HG03045 (cell line): ENCODE data around the gene PSMB9.

ENCODE experiments used
- ATAC-seq: cut with Tn5 transposase; IDR thresholded peaks from one replicate; pipeline ENCODE4 v1.9.1; 2021; ENCODE audit warnings: mild to moderate bottlenecking, moderate library complexity; ENCODE audit not compliant: unreplicated experiment

Gene PSMB9

GRCh38 chr6:32838114-32838958 is 15.7 kb upstream of the PSMB9 start, which contains the start of gene TAP2:
TSS of gene TAP2 (minus strand) at chr6:32838739. CDS start at chr6:32838233, 506 bp downstream.
- ATAC-seq: peak; percentile 77

GRCh38 chr6:32839356-32839755 is 14.6 kb upstream of the PSMB9 start:
- ATAC-seq: no peak

DNA sequence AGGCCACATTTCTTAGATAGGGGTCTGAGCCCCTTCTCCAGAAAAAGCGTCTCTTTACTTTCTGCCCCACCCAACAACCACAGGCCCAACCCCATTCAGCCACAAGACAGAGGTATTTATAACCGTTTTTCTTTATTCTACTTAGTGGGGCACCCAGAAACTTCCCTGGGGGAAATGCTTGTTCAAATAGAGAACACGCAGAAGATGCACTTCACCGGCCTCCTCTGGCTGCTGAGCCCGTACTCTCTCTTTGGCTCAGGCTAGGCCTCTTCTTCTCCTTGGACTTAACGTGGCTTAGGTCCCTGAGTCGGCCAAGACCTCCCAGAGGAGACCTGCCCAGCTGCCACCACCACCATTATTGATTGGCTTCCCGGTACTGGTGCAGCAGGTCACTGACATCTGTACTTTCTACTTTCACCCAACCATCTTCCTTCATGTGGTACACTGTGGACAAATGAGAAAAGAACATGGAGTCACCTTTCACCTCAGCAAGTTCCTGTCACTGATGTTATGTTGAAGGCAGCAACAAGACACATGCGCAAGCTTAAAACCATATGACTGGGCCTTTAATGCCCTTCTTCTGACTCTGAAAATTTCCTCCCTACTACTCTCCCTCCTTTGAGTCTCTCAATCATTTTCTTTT is 13.3 kb upstream of the PSMB9 start:
- ATAC-seq: no peak

DNA sequence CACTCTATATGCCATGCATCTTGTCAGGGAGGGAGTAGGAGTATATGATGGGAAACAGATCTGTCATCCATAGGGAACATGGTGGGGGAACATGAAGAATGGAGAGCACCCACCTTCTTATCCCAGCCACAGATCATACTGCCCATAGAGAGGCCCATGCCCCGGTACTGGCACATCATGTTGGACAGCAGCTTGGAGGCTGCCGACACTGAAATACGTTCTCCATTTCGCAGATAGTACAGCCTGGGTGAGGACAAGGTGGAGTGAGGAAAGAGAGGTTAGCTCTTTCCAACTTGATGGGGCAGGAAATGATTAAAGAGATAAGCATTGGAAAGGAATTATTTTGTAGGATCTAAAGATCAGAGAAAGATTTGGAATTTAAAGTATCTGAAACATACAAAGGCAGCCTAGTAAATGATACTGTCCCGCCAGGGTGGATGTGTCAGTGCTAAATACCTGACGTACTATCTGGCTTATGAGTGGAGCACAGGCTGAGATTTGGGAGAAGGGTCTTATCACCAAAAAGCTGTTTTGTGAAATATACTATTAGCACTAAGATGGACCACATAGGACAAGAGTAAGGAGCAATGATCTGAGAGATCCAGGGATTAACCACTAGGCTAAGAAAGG is 11.9 kb upstream of the PSMB9 start:
- ATAC-seq: no peak

- ATAC-seq: no peak
These were observed 11.3 kb upstream of the PSMB9 start for GRCh38 chr6:32842690-32843089.

GRCh38 chr6:32843331-32843978 is 10.5 kb upstream of the PSMB9 start:
- ATAC-seq: no peak

DNA sequence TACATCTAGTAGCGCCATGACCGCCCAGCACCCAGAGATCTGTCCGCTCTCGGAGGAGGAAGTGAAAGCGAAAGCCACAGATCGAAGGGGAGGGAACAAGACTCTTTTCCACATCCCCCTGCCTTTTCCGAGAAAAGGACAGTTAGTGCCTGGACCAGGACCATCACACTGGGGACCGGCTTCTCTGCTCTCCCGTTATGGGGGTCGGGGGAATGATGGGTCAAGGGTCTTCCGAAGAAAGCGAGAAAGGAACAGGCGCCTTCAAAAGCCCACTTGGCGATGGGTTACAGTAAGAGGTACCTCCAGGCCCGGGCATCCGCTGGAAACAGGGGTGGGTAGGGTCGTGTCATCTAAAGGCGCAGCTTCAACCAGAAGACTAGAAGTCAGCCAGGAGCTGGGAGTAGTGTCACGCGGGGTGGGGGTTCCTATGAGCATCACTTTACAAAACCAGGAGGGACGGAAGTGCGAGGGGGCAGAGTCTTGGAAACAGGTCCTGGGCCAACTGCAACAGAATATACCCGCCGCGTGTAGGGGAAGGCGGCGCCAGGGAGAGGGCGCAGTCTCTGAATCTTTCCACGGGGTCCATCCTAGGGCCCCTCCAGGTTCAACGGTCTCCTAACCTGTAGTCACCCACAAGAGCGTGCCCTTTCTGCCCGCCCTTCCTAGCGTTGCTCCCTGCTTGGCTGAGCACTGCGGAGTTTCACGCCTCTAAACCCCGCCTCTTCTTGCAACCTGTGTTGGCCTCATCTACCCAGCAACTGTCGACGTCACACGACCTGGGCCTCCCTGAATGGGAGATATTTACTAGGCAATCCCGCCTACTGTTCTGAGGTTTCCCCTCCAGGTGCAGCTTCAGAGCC is 9.8 kb upstream of the PSMB9 start, which contains the start of gene PSMB8:
Gene PSMB8, minus strand, starts transcription at position 69 of the 860 bp plus-strand sequence. Its CDS starts 51 bp downstream, at position 18.
- peak; percentile 67 for ATAC-seq

- ATAC-seq: no peak
These were observed 9.1 kb upstream of the PSMB9 start for GRCh38 chr6:32844839-32845383.

DNA sequence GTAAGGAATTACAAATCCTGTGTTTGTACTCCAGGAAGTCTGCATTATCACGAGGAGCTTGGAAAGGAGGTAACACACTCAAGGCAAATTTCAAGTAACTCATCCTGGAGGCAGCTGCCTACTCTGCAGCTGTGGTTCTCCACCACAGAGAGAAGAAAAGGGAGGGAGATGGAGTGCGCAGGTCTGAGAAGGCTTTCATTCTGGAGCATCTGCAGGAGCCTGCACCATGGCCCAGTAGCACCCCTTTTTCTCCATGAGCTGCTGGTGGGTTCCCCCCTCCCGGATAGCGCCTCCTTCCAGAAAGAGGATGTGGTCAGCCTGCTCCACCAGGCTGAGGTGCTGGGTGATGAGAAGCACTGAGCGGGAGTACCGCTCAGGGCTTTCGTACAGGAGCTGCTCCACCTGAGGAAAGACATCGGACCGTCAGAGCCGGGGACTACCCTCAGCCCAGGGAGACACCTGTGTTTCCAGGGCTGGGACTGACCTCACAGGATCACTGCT is 8.6 kb upstream of the PSMB9 start:
- no peak for ATAC-seq

DNA sequence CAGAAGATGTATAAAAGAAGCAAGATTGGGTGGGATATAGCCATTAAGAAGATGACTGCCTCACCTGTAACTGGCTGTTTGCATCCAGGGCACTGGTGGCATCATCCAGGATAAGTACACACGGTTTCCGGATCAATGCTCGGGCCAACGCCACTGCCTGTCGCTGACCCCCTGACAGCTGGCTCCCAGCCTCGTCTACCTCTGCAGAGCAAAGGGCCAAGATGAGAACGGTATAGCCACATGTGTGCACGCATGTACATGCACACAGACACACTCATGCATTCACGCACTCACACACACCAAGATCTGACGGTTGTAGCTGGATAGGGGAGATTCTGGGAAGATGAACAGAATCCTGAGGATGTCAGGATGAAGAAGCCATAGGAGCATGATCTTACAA is 7.0 kb upstream of the PSMB9 start:
- no peak for ATAC-seq

GRCh38 chr6:32847795-32848194 is 6.2 kb upstream of the PSMB9 start:
- no peak for ATAC-seq

GRCh38 chr6:32849126-32849525 is 4.9 kb upstream of the PSMB9 start:
- ATAC-seq: no peak

DNA sequence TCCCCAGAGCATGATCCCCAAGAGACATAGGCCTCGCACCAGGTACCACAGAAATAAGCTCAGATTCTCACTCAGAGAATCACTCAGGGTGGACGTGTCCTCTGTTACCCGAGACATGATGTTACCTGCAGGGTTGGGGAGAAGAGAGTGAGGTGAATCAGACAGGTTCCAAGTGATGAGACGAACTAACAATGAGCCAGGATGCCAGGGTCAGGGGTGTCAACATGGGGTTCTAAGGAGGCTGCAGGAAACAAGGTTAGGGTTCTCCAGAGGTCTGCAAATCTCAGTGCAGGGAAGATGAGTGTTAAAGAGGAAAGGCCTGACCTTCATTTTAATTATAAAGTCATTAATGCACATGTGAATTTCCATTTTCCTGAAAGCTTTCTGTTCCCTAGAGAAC is 3.0 kb upstream of the PSMB9 start:
- no peak for ATAC-seq

DNA sequence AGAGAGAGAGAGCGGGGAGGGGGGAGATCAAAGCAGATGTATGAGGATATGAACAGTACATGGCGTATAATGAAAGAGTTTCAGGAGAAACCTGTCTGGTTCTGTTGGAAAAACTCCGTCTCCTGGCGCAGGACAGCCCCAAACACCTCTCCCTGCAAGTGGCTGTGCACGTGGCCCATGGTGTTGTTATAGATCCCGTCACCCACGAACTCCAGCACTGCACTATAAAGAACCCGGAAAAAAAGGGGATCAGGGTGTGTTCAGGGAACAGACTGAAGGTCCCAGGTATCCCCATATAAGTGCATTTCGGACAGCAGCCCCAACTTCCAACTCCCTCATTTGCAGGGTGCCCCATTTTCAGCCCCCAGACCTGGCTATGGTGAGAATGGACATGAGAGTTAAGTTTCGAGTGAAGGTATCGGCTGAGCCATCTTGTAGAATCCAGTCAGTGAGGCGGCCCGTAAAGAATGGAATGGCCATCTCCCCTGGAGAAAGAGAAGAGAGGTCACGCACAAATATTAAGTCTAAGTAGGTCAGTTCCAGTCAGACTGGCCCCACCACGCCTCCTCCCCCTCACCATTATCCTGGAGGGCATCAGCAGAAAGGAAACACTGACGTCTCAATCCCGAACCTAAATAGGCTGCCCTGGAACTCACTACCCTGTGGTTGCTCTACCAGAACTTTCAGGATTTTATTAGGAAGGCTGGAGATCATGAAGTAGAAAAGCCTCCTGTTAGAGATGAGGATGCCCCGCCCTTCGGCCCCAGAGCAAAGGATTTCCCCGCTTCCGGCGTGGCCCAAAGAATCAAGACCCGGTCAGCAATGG is 1.8 kb upstream of the PSMB9 start:
- no peak for ATAC-seq

GRCh38 chr6:32852844-32853540 is 1.0 kb upstream of the PSMB9 start:
- peak; percentile 28 for ATAC-seq

DNA sequence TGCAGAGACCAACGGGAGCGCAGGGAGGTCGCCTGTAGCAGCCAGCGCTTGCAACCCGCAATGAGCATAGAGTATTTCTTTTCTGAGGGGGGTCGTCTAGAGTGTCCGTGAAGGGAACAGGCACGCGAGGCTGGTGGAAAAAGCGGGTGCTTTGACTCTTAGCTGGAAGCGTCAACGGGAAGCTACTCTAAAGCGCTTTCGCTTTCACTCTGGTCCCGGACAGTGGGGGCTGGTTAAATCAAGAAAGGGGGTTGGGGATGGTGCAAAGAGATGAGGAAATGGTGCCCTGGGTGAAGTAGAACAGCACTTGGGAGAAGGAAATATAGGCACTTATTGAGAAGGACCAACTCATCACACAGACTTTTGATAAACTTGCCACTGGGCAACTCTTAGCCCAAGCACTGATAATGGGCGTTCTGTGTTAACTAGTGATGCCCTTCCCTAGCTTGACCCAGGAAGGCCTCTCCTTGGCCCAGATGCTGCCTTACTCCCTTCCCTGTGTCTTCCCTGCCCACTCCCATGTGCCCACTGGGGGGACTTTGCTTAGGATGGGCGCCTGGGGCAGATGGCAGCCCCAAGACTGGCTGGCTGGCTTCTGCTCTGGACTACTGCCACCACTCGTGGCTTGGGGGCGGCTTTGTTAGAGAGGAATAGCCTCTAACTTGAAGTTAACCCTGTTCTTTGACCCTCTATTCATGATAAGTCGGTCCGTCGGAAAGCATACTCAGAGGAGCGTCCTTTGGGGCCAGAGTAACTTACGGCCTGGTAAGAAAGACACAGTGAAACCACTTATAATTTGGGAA is 585 bp downstream of the PSMB9 start:
- peak; percentile 15 for ATAC-seq

- ATAC-seq: no peak
These were observed 1.6 kb downstream of the PSMB9 start for GRCh38 chr6:32855467-32856174.
